AG04449 (cell line): ENCODE measurements around the gene GADL1.

Experiments
- CTCF ChIA-PET: fragments of 350-600 bp; formaldehyde crosslinking; extraction: SDS; loops from one replicate; lab custom pipeline; 2021; ENCODE audit warnings: antibody characterized with exemption; lab: Yijun Ruan, JAX
- POLR2A ChIA-PET: fragments of 400-600, 350-600 bp; formaldehyde crosslinking; extraction: SDS; loops from one replicate; lab custom pipeline; 2020; ENCODE audit warnings: antibody characterized with exemption, inconsistent platforms; lab: Yijun Ruan, JAX
- DNase-seq: peaks from one replicate; pipeline ENCODE4 v3.0.0-alpha.2; 2010; ENCODE audit warnings: low read depth, low spot score
- H3K4me3 ChIP-seq: 2 replicates; pipeline ENCODE4 v1.5.1; 2011; ENCODE audit warnings: low read depth, mild to moderate bottlenecking, control low read depth, low read length
- CTCF ChIP-seq: IDR thresholded peaks from one replicate; pipeline ENCODE4 v1.5.1; 2011; ENCODE audit warnings: mild to moderate bottlenecking, moderate library complexity, low read length, control low read depth, inconsistent platforms; ENCODE audit not compliant: insufficient read depth; ENCODE audit errors: missing control alignments

Gene GADL1

GRCh38 chr3:30776186-30776815 is 118.2 kb downstream of the GADL1 start:
- no peak for TF ChIP-seq CTCF
- CTCF ChIA-PET, result interaction anchor here (0.8 kb wide), 1 partner anchor 355 kb away, joined by 3 read pairs; no protein-coding TSS in a partner anchor
- H3K4me3 ChIP-seq, result no peak overlapping the region
- DNase-seq, result no peak
- POLR2A ChIA-PET, result no interaction called here

- no peak for TF ChIP-seq CTCF
- ChIA-PET CTCF (no interaction called here), POLR2A (no interaction called here)
- H3K4me3 ChIP-seq, result no peak overlapping the region
- DNase-seq, result no peak
Measured at GRCh38 chr3:30775040-30775439, 119.4 kb downstream of the GADL1 start.

GRCh38 chr3:30774062-30774461 is 120.4 kb downstream of the GADL1 start:
- ChIA-PET POLR2A (no interaction called here), CTCF (interaction anchor here (1.5 kb wide), 1 partner anchor 8 kb away, joined by 3 read pairs; no protein-coding TSS in a partner anchor)
- H3K4me3 ChIP-seq, result no peak overlapping the region
- TF ChIP-seq CTCF, result no peak
- DNase-seq, result no peak

GRCh38 chr3:30770387-30770786 is 124.1 kb downstream of the GADL1 start:
- no peak for DNase-seq
- POLR2A ChIA-PET, result interaction anchor here (1.1 to 1.2 kb wide), 2 partner anchors 234 to 308 kb away, joined by 3 read pairs; no protein-coding TSS in a partner anchor

GRCh38 chr3:30768703-30769550 is 125.5 kb downstream of the GADL1 start:
- POLR2A ChIA-PET, result interaction anchor here (1.2 kb wide), 1 partner anchor 309 kb away, joined by 3 read pairs; no protein-coding TSS in a partner anchor
- CTCF ChIA-PET, result interaction anchor here (0.7 to 6.1 kb wide), 31 partner anchors 9 to 1002 kb away, joined by 3 to 81 read pairs (median 4); no protein-coding TSS in a partner anchor
- DNase-seq, result no peak
- peak; percentile 79 for TF ChIP-seq CTCF
- no peak overlapping the region for H3K4me3 ChIP-seq

More at GRCh38 chr3:30770387-30770786, 124.1 kb downstream of the GADL1 start:
- CTCF ChIA-PET, result interaction anchor here (0.7 to 6.1 kb wide), 25 partner anchors 8 to 1531 kb away, joined by 3 to 81 read pairs (median 6); no protein-coding TSS in a partner anchor
- no peak for TF ChIP-seq CTCF
- no peak overlapping the region for H3K4me3 ChIP-seq
